OCI-M1 (cell line): ENCODE data around the gene SHISA6.
"Not testable (repeated sequence)": the region's sequence is repeated elsewhere in the genome, so short reads cannot be mapped to it uniquely, and the experiment has no call there.

Experiments used
- DNase-seq: peaks from one replicate; lab custom pipeline; 2025; lab: John Stamatoyannopoulos, UW

The SHISA6 gene

GRCh38 chr17:11303773-11304394, 62.9 kb downstream of the SHISA6 start:
- DNase-seq: no peak

GRCh38 chr17:11304568-11304967, 63.6 kb downstream of the SHISA6 start:
- DNase-seq: no peak

GRCh38 chr17:11305524-11305923, 64.5 kb downstream of the SHISA6 start:
- DNase-seq: no peak

- no peak for DNase-seq
Observed at GRCh38 chr17:11308531-11308930, 67.5 kb downstream of the SHISA6 start.

GRCh38 chr17:11309033-11309432, 68.0 kb downstream of the SHISA6 start:
- DNase-seq: no peak

GRCh38 chr17:11309850-11310249, 68.8 kb downstream of the SHISA6 start:
- DNase-seq: no peak

- DNase-seq: not testable (repeated sequence)
Observed at GRCh38 chr17:11316451-11316850, 75.4 kb downstream of the SHISA6 start.

- DNase-seq: no peak
Observed at GRCh38 chr17:11318207-11318606, 77.2 kb downstream of the SHISA6 start.

- no peak for DNase-seq
Observed at GRCh38 chr17:11319894-11320293, 78.9 kb downstream of the SHISA6 start.

GRCh38 chr17:11324021-11324420, 83.0 kb downstream of the SHISA6 start:
- no peak for DNase-seq

- no peak for DNase-seq
Observed at GRCh38 chr17:11324846-11325420, 83.9 kb downstream of the SHISA6 start.

- no peak for DNase-seq
Observed at GRCh38 chr17:11326492-11326891, 85.5 kb downstream of the SHISA6 start.

GRCh38 chr17:11328770-11329169, 87.8 kb downstream of the SHISA6 start:
- DNase-seq: no peak

GRCh38 chr17:11330006-11330405, 89.0 kb downstream of the SHISA6 start:
- DNase-seq: no peak

GRCh38 chr17:11330826-11331225, 89.8 kb downstream of the SHISA6 start:
- no peak for DNase-seq

- no peak for DNase-seq
Observed at GRCh38 chr17:11331547-11332513, 90.8 kb downstream of the SHISA6 start.

GRCh38 chr17:11332706-11333105, 91.7 kb downstream of the SHISA6 start:
- no peak for DNase-seq

- DNase-seq: no peak
Observed at GRCh38 chr17:11334493-11334892, 93.5 kb downstream of the SHISA6 start.

GRCh38 chr17:11336290-11336689, 95.3 kb downstream of the SHISA6 start:
- no peak for DNase-seq

GRCh38 chr17:11340803-11341202, 99.8 kb downstream of the SHISA6 start:
- DNase-seq: no peak

- DNase-seq: no peak
Observed at GRCh38 chr17:11342138-11342537, 101.1 kb downstream of the SHISA6 start.

GRCh38 chr17:11349106-11349505, 108.1 kb downstream of the SHISA6 start:
- DNase-seq: no peak

- DNase-seq: no peak
Observed at GRCh38 chr17:11351479-11351878, 110.5 kb downstream of the SHISA6 start.
